NCI-H1105 (cell line): ENCODE measurements around the gene COQ10A.
A peak's percentile ranks its signal among the peaks of the same experiment; 100 is the strongest.
"Not testable (repeated sequence)": the region's sequence is repeated elsewhere in the genome, so short reads cannot be mapped to it uniquely, and the experiment has no call there.

Source experiments
- DNase-seq: peaks from one replicate; lab custom pipeline; 2025; lab: John Stamatoyannopoulos, UW

The COQ10A gene

DNA sequence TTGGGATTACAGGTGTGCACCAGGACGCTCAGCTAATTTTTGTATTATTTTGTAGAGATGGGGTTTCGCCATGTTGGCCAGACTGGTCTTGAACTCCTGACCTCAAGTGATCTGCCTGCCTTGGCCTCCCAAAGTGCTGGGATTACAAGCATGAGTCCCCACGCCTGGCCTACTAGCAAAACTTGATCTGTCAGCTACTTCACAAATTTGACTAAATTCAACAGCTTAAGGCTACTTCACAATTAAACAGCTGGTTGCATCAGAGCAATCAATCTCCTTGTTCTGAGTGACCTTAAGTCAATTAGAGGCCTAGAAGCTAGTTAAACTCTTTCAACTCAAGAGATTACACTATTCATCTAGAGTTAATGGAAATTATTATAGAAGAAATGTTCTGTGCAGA, 12.2 kb downstream of the COQ10A start:
- no peak for DNase-seq

- DNase-seq, result no peak
These were observed 14.1 kb downstream of the COQ10A start for GRCh38 chr12:56280849-56281248.

DNA sequence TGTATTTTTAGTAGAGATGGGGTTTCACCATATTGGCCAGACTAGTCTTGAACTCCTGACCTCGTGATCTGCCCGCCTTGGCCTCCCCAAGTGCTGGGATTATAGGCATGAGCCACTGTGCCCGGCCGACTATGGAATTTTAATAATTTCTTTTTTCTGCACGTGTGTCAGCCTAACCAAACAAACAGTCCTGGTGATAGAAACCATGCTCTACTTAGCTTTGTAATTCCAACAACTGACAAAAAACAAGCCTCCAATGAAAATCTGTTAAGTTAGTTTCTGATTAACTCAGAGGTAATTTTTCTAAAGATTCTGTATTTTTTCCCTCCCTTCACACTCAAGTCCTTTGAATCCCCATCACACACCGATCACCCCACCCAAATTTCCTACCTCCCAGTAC, 15.3 kb downstream of the COQ10A start:
- DNase-seq, result no peak

GRCh38 chr12:56282579-56282978, 15.8 kb downstream of the COQ10A start:
- DNase-seq, result no peak

- DNase-seq, result not testable (repeated sequence)
These were observed 17.5 kb downstream of the COQ10A start for GRCh38 chr12:56284263-56284662.

DNA sequence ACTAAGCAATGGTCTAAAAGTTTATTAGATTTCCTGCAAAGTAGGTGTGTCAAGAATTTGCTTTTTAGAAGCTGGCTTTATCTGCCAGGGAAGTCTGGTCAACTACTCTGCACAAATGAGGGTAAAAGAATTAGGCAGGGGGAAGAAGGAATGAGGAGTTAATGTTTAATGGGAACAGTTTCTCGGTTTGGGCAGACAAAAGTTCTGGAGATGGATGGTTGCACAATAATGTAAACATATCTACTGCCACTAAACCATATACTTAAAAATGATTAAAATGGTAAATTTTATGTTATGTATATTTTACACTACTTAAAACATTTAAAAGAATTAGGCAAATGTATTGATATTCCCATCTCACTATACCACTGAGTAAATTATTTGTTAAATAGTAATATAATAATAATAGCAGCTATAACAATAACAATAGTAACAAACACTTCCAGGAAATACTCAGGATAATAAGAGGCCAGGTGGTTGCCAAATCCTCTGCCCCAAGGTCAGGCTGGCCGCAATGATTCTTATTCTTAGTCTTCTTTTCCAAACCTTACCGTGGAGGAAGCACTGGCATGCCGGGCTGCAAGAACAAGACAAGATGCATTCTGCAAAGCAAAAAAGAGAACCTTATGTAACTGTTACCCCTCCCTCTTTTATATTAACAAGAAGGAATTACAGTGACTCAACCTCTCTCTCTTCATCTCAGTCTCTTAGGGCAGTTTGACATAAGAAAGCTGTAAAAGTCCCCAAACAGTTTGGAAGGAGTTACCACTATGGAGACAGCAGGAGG, 19.5 kb downstream of the COQ10A start:
- no peak for DNase-seq

DNA sequence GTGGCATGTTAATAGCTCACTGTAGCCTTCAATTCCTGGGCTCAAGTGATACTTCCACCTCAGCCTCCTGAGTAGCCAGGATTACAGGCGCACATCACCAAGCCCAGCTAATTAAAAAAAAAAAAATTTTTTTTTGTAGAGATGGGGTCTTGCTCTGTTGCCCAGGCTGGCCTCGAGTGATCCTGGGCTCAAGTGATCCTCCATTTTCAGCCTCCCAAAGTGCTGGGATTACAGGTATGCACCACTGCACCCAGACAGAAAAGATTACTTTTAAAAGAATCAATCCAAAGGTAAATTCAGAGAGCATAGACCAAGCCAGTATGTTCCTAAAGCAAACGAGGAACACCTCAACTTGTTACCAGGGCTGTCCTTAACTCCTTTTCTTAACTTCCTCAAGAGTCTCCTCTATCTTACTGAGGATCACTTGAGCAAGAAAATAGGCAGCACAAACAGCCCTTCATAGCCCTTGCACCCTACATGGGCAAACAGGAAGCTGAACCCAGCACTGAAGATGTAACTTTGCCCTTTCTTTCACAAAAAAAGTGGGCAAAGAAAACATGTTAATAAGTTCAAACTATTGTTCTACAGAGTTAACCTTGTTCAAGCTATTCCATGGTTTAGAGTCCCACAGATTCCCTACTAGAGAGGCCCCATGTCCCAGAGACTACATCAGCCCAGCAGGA, 22.1 kb downstream of the COQ10A start:
- DNase-seq, result no peak

GRCh38 chr12:56293795-56294194, 27.1 kb downstream of the COQ10A start:
- no peak for DNase-seq

DNA sequence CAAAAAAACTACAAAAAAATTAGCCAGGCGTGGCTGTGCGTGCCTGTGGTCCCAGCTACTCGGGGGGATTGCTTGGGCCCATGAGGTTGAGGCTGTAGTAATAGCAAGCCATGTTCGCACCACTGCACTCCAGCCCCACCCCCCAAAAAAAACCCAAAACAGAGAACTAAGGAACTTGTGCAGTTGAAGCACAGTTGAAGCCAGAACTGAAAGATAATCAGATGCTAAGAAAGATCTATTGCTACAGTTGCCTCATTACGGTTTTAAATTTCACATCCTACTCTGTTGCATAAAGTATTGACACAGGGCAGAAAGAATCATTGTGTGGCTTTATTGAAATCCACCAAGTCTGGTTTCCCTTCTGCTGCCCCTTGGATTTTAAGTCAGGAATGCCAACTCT, 29.6 kb downstream of the COQ10A start:
- DNase-seq, result no peak

- DNase-seq, result no peak
These were observed 30.7 kb downstream of the COQ10A start for GRCh38 chr12:56297400-56297799.

- DNase-seq, result no peak
These were observed 32.1 kb downstream of the COQ10A start for GRCh38 chr12:56298828-56299227.

GRCh38 chr12:56299308-56299852, 32.6 kb downstream of the COQ10A start:
- DNase-seq, result no peak

DNA sequence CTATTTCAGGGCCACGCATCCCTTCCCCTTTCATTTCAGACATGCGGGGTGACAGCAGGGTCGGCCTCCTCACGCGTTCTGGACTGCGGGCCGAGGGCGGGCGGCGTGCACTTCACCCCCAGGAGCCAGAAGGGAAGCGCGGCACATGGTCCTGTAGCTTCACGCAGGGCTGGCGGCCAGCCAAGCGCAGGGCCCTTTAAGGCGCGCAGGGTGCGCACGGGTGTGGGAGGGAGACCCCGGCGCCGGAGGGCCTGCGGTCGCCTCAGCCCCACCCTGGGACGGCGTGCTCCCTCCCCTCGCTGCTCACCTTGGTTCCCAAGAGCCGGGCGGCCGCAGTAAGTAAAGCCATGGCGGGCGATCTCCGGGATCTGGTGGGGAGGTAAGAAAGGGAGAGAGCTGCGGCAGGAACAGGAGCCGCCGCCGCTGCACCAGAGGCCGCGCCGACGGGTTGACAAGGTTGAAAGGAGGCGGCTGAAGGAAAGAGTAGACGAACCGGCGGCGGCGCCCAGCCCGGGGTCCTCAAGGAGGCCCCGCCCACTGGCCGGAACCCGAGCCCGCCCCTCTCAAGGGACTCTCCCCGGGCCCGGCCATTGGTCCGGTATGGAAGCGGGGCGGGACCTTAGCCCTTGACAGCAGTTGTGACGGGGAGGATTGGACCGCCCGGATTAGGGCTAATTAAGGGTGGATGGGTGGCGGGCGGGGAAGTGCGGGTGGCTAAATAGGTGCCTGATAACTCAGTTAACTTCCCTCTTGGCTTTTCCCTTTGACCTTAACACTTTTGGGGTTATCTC, 33.3 kb downstream of the COQ10A start, which contains the start of gene CS:
Gene CS (minus strand): TSS at position 478 of the 791 bp plus-strand sequence. CDS start 129 bp downstream, at position 349.
- peak; percentile 89 for DNase-seq

DNA sequence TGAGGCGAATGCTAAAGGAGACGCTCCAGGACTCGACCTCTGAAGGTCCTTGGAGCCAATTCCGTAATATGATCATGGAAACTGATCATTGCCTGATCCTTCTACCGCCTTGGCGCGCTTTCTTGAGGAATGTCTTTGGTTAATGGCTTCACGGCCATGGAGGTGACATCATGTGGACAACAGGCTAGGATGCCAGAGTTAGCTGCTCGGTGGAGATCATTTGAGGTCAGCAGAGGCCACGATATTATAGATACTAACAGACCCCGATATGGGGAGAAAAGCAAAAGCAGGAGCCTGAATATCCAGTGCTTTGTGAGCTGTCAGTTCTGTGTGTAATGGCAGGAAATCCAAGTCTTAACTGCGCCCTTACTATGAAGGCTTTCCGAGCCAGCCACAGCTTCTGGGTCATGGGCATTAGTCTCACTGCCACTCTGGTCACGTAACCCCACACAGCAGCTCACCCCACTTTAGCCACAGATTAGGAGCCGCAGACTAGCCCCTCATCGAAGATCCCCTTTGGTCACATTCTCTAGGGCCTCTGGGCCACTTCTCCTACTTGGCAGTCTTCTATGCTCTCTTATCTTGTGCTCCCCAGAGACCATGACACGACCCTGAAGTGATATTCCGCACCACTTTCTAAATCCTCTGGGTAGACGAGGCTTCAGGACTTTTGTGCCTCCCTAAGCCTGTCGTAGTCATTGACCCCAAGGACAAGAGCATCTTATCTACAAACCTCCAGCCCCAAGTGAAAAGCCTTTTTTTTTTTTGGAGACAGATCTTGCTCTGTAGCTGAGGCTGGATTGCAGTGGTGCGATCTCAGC, 34.1 kb downstream of the COQ10A start:
- peak; percentile 31 for DNase-seq

- DNase-seq, result no peak
These were observed 37.5 kb downstream of the COQ10A start for GRCh38 chr12:56304276-56304675.

DNA sequence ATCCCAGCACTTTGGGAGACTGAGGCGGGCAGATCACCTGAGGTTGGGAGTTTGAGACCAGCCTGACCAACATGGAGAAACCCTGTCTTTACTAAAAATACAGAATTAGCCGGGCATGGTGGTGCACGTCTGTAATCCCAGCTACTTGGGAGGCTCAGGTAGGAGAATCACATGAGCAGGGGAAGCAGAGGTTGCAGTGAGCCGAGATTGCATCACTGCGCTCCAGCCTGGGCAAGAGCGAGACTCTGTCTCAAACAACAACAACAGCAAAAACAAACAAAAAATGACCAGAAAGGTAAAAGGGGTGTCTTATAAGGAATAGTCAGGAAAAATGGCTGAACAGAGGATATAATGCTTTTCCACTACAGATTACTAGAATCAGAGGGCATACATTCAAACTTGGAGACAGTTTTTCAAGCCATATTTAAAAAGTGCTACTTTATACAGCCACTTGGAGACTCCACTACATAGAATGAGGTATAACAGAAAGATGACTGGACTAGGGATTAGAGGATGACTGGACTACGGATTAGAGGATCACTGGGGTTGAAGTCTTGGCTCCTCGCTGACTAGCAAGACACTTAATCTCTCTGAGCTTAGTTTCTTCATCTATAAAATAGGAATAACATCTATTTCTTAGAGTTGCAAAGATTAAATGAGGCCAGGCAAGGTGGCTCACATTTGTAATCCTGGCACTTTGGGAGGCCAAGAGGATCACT, 38.3 kb downstream of the COQ10A start:
- DNase-seq, result no peak

- no peak for DNase-seq
These were observed 40.7 kb downstream of the COQ10A start for GRCh38 chr12:56307221-56307965.

GRCh38 chr12:56308714-56309113, 42.0 kb downstream of the COQ10A start:
- no peak for DNase-seq

DNA sequence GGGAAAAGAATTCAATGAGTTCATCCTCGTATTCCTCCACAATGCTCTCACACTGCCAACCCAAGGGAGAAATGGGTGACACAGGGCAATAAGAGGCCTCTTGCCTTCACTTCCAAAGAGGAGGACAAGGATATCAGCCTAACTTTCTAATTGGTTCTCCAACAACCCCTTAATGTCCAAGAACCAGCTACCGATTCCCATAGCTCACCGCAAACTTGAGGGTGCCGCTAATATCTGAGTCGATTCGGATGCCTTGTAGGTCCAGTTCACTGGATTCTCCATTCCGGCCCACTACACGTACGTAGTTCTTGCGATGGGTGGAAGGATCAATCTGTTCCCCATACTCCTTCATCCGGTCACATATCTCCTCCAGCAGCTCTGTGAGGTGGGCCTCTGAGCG, 44.3 kb downstream of the COQ10A start:
- DNase-seq, result no peak

GRCh38 chr12:56315249-56315621, 48.5 kb downstream of the COQ10A start:
- DNase-seq, result no peak
